Smooth muscle cell (in vitro differentiated cells): ENCODE data around the gene PEX14. TPM values are rescaled to one million over a fixed set of nuclear protein-coding genes. Genes with fewer than 3 reads are reported as not detected.

Source experiments
- DNase-seq: peaks from one replicate; lab custom pipeline; 2025; ENCODE audit not compliant: unreplicated experiment; lab: John Stamatoyannopoulos, UW
- H2AFZ ChIP-seq: fragments of 200-600 bp; sonication (generic); 2 replicates; pipeline ENCODE4 v1.6.0; 2016; ENCODE audit warnings: antibody characterized with exemption, low read depth, mild to moderate bottlenecking
- H3F3A ChIP-seq: fragments of 200-600 bp; sonication (generic); 2 replicates; pipeline ENCODE4 v1.6.0; 2017; ENCODE audit warnings: antibody characterized with exemption, low read depth
- H3K27ac ChIP-seq: fragments of 200-600 bp; sonication (generic); 2 replicates; pipeline ENCODE4 v1.5.1; 2016; ENCODE audit warnings: low read depth, mild to moderate bottlenecking
- H3K27me3 ChIP-seq: fragments of 200-600 bp; sonication (generic); 2 replicates; pipeline ENCODE4 v1.6.1; 2016; ENCODE audit warnings: low read depth, mild to moderate bottlenecking
- H3K36me3 ChIP-seq: fragments of 200-600 bp; sonication (generic); 2 replicates; pipeline ENCODE4 v1.5.1; 2016; ENCODE audit warnings: low read depth
- H3K4me1 ChIP-seq: fragments of 200-600 bp; sonication (generic); 2 replicates; pipeline ENCODE4 v1.5.1; 2016; ENCODE audit warnings: low read depth
- H3K4me2 ChIP-seq: fragments of 200-600 bp; sonication (generic); 2 replicates; pipeline ENCODE4 v1.6.0; 2016; ENCODE audit warnings: mild to moderate bottlenecking
- H3K4me3 ChIP-seq: fragments of 200-600 bp; sonication (generic); 2 replicates; pipeline ENCODE4 v1.5.1; 2016; ENCODE audit warnings: mild to moderate bottlenecking
- H3K79me2 ChIP-seq: fragments of 200-600 bp; sonication (generic); 2 replicates; pipeline ENCODE4 v1.6.0; 2016; ENCODE audit warnings: low read depth, mild to moderate bottlenecking
- H3K9ac ChIP-seq: fragments of 200-600 bp; sonication (generic); 2 replicates; pipeline ENCODE4 v1.6.0; 2016; ENCODE audit warnings: low read depth
- H3K9me3 ChIP-seq: fragments of 200-600 bp; sonication (generic); replicated peaks from 2 replicates; pipeline ENCODE4 v1.5.1; 2016; ENCODE audit warnings: low read depth
- H4K20me1 ChIP-seq: fragments of 200-600 bp; sonication (generic); 2 replicates; pipeline ENCODE4 v1.6.0; 2016; ENCODE audit warnings: low read depth
- CTCF ChIP-seq: fragments of 200-600 bp; sonication (generic); IDR thresholded peaks from 2 replicates; pipeline ENCODE4 v1.5.1; 2017; ENCODE audit warnings: borderline replicate concordance, mild to moderate bottlenecking, antibody characterized with exemption; ENCODE audit not compliant: insufficient read depth, poor library complexity, severe bottlenecking
- WGBS: methylation state at CpG from one replicate; pipeline ENCODE4 v1.1.7; 2016; ENCODE audit warnings: low lambda C conversion rate; 5-methylcytosine and 5-hydroxymethylcytosine counted together
- polyA plus RNA-seq: library from polyadenylated mRNA; unstranded; fragments of >200 nt; fragmentation: Nextera tagmentation; extraction: Ambion mirVana; gene quantifications from 2 replicates; pipeline ENCODE4 v1.2.1, GENCODE V29; 2016
- total RNA-seq: library from RNA; depleted of rRNA; stranded (reverse); fragments of >200 nt; gene quantifications from 2 replicates; pipeline ENCODE4 v1.2.3, GENCODE V29; 2014

Gene PEX14
- total and polyA plus RNA-seq, 2 experiments from 2014 or later: 14.2 to 15.2 TPM

GRCh38 chr1:10589074-10589473 lies 114.3 kb downstream of the PEX14 start:
- TF ChIP-seq CTCF: no peak
- Histone ChIP-seq H3K9me3 (no peaks in the 10 kb centered on the region), H3K4me1 (no peaks in the 10 kb centered on the region), H3K9ac (no peak overlapping the region), H3K4me2 (no peak overlapping the region), H4K20me1 (peaks cover 23% of the 10 kb centered on the region), H3K36me3 (no peaks in the 10 kb centered on the region), H2AFZ (no peak overlapping the region), H3K79me2 (no peaks in the 10 kb centered on the region), H3K4me3 (no peak overlapping the region), H3F3A (no peaks in the 10 kb centered on the region), H3K27ac (no peak overlapping the region), H3K27me3 (no peaks in the 10 kb centered on the region)
- DNase-seq: no peak
- WGBS: 97% methylated on average over 5 of the region's 5 CpGs

DNA sequence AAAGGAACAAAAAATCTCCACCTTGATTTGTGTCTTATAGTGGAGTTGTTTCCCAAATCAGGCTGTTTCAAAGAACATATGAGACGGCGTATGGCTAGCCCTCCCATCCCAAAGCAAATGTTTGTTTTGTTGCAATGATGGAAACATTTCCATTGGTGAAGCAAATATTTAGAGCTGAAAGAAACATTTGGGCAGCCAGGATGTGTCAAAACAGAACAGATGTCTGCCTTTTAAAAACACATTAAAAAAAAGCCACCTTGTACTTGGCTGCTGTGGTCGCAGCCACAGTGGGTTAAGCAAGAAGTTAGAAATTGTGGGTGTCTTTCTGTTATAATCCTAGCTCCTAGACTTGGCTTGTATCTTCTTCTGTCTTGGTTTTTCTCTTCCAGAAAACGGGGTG lies 116.3 kb downstream of the PEX14 start:
- H3K4me3 ChIP-seq: no peak overlapping the region
- 68% methylated on average over 4 of the region's 4 CpGs for WGBS
- H3K4me2 ChIP-seq: no peak overlapping the region
- no peak overlapping the region for H3K9ac ChIP-seq
- H3K9me3 ChIP-seq: no peaks in the 10 kb centered on the region
- no peak for TF ChIP-seq CTCF
- H3K27ac ChIP-seq: no peak overlapping the region
- no peaks in the 10 kb centered on the region for H3F3A ChIP-seq
- no peak overlapping the region for H2AFZ ChIP-seq
- H3K27me3 ChIP-seq: no peaks in the 10 kb centered on the region
- peaks cover 41% of the 10 kb centered on the region for H4K20me1 ChIP-seq
- no peaks in the 10 kb centered on the region for H3K4me1 ChIP-seq
- DNase-seq: no peak
- no peaks in the 10 kb centered on the region for H3K36me3 ChIP-seq
- no peaks in the 10 kb centered on the region for H3K79me2 ChIP-seq

- peaks cover 50% of the 10 kb centered on the region for H4K20me1 ChIP-seq
- DNase-seq: no peak
- 74% methylated on average over 5 of the region's 5 CpGs for WGBS
- no peak overlapping the region for H3K4me2 ChIP-seq
- no peaks in the 10 kb centered on the region for H3K9me3 ChIP-seq
- no peak overlapping the region for H3K27ac ChIP-seq
- H3K4me1 ChIP-seq: no peaks in the 10 kb centered on the region
- no peak overlapping the region for H3K4me3 ChIP-seq
- no peak for TF ChIP-seq CTCF
- H3K9ac ChIP-seq: no peak overlapping the region
- H2AFZ ChIP-seq: no peak overlapping the region
- H3K27me3 ChIP-seq: no peaks in the 10 kb centered on the region
- no peaks in the 10 kb centered on the region for H3F3A ChIP-seq
- H3K79me2 ChIP-seq: no peaks in the 10 kb centered on the region
- no peaks in the 10 kb centered on the region for H3K36me3 ChIP-seq
These were observed 117.6 kb downstream of the PEX14 start for GRCh38 chr1:10592373-10592772.

GRCh38 chr1:10593750-10594149 lies 119.0 kb downstream of the PEX14 start:
- no peaks in the 10 kb centered on the region for H3K36me3 ChIP-seq
- H3K4me1 ChIP-seq: no peaks in the 10 kb centered on the region
- no peak overlapping the region for H3K4me2 ChIP-seq
- H3K79me2 ChIP-seq: no peaks in the 10 kb centered on the region
- no peaks in the 10 kb centered on the region for H3K27me3 ChIP-seq
- H2AFZ ChIP-seq: no peak overlapping the region
- H3K27ac ChIP-seq: no peak overlapping the region
- DNase-seq: no peak
- no peaks in the 10 kb centered on the region for H3K9me3 ChIP-seq
- no peak overlapping the region for H3K4me3 ChIP-seq
- H3F3A ChIP-seq: no peaks in the 10 kb centered on the region
- 94% methylated on average over 11 of the region's 11 CpGs for WGBS
- H3K9ac ChIP-seq: no peak overlapping the region
- peaks cover 50% of the 10 kb centered on the region for H4K20me1 ChIP-seq
- TF ChIP-seq CTCF: no peak
